Measurements from ENCODE around the gene ADAMTS4. TPM values are rescaled to one million over a fixed set of nuclear protein-coding genes. Genes with fewer than 3 reads are reported as not detected.

ADAMTS4 gene
- total RNA-seq, 6 experiments from 2014 or later, result 3.4 to 8.3 (median 6.5) TPM

DNA sequence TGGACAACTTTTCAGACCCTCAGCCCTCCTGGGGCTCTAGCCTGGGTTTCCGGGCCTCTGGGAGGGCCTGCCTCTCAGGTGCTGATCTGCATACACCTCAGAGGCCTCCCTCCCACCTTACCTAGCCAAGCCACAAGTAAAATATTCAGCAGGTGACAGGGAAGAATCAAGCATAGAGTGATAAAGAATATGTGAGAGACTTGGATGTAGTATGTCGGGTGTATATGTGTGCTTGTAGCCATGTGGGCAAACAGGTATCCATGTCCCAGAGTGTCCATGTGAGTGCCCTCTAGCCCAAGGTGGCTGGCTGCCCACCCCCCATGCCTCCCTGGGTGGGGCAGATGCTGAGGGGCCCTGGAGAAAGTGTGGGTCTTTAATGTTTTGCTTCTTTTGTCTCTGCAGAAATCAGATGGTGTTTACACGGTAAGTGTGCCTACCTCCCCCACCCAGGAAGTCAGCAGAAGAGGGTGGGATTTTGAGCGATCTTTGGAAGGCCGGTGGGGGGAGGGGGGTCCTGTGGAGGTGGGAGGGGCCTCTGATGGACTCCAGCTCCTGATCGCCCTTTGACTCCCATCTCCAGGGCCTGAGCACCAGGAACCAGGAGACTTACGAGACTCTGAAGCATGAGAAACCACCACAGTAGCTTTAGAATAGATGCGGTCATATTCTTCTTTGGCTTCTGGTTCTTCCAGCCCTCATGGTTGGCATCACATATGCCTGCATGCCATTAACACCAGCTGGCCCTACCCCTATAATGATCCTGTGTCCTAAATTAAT is 19.6 kb upstream of the ADAMTS4 start:
- Mint-ChIP-seq H3K36me3 (ENCODE audit: low read depth) (peaks cover 11% of the 10 kb centered on the region; the same call in 1 of the 2 replicates), H3K4me1 (ENCODE audit: low read depth) (peaks cover 25% of the 10 kb centered on the region), H3K27me3 (ENCODE audit: insufficient read depth) (peaks cover 3% of the 10 kb centered on the region; the same call in 1 of the 2 replicates), H3K9me3 (no peaks in the 10 kb centered on the region), H3K27ac (0 out of 2 replicates have a peak overlapping the region, but pooled peaks have one; percentile 93), H3K4me3 (no peak overlapping the region)
- TF ChIP-seq, protein P1, sequence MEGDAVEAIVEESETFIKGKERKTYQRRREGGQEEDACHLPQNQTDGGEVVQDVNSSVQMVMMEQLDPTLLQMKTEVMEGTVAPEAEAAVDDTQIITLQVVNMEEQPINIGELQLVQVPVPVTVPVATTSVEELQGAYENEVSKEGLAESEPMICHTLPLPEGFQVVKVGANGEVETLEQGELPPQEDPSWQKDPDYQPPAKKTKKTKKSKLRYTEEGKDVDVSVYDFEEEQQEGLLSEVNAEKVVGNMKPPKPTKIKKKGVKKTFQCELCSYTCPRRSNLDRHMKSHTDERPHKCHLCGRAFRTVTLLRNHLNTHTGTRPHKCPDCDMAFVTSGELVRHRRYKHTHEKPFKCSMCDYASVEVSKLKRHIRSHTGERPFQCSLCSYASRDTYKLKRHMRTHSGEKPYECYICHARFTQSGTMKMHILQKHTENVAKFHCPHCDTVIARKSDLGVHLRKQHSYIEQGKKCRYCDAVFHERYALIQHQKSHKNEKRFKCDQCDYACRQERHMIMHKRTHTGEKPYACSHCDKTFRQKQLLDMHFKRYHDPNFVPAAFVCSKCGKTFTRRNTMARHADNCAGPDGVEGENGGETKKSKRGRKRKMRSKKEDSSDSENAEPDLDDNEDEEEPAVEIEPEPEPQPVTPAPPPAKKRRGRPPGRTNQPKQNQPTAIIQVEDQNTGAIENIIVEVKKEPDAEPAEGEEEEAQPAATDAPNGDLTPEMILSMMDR (IDR thresholded peaks at IDR 0.05), result no peak
- no peak for DNase-seq

DNA sequence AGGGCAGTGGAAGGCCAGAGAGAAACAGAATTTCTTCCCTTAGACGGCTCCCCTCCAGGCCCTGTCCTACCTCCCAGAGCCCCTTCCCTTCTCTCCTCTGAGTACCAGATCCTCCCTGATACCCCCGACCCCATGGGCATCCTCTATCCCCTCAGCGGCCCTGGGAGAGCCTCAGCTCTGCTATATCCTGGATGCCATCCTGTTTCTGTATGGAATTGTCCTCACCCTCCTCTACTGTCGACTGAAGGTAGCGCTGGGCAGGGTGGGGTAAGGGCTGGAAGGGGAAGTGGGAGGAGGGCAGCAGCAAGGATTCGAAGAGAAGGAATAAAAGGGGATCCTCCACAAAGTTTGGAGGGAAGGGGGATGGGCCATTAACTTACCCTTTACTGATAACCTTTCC is 19.0 kb upstream of the ADAMTS4 start:
- H3K9me3 Mint-ChIP-seq, result no peaks in the 10 kb centered on the region
- H3K27ac Mint-ChIP-seq, result peak overlapping the region; percentile 93
- peaks cover 25% of the 10 kb centered on the region for H3K4me1 Mint-ChIP-seq (ENCODE audit: low read depth)
- peaks cover 16% of the 10 kb centered on the region for H3K36me3 Mint-ChIP-seq (ENCODE audit: low read depth)
- TF ChIP-seq, protein P1 (IDR thresholded peaks at IDR 0.05), result no peak
- DNase-seq, result no peak
- peaks cover 3% of the 10 kb centered on the region; the same call in 1 of the 2 replicates for H3K27me3 Mint-ChIP-seq (ENCODE audit: insufficient read depth)
- no peak overlapping the region for H3K4me3 Mint-ChIP-seq

DNA sequence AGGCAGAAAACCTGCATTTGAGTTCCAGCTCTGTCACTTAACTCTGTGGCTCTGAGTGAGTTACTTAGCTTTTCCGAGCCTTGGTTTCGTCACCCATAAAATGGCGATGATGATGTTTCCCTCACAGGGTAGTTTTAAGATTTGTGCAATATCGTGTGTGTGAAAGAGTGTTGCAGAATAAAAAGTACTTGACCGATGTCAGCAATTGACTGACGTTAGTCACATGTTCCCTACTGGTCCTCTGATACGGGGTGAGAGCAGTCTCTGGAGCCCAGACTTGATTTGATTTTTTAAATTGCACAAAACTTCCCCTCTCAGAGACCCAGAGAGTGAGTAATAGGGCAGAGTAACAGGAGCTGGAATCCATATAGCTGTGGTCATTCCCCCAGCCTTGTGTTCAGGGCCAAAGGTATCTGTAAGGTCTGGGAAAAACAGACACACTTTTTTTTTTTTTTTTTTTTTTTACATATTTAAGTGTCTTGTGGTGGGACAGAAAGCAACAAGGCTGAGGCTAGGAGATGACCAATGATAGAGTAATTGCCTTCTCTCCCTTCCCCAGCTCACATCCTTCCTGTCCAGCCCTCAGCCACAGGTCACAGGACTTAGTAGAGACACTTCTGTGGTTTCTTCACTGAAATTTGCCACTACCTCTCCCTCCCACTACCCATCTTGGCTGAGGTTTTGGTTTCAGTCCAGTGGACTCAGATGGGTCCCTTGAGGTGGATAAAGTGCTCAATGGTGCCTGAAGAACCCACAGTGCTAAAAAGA is 18.3 kb upstream of the ADAMTS4 start:
- H3K4me1 Mint-ChIP-seq (ENCODE audit: low read depth), result peaks cover 25% of the 10 kb centered on the region
- no peaks in the 10 kb centered on the region for H3K9me3 Mint-ChIP-seq
- H3K27ac Mint-ChIP-seq, result peak overlapping the region; percentile 93
- peak overlapping the region; percentile 65 for H3K4me3 Mint-ChIP-seq
- H3K36me3 Mint-ChIP-seq (ENCODE audit: low read depth), result peaks cover 16% of the 10 kb centered on the region
- peak; percentile 66 for DNase-seq
- TF ChIP-seq, protein P1 (IDR thresholded peaks at IDR 0.05), result no peak
- H3K27me3 Mint-ChIP-seq (ENCODE audit: insufficient read depth), result peaks cover 2% of the 10 kb centered on the region; the same call in 1 of the 2 replicates

DNA sequence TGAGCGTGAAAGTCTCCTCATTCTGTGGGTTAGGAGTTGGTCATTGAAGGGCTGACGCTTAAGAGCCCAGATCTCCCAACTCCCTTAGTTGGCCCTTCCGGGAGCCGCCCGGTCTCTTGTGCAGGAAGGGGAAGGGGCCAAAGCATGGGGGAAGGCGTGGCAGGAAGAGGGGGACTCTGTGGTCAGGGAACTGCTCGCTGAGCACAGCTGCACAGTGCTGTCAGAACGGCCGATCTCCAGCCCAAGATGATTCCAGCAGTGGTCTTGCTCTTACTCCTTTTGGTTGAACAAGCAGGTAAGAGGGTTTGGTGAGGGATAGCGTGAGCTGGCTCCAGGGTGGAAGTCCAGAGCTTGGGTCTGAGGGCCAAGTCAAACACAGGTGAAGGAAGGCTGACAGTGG is 16.2 kb upstream of the ADAMTS4 start, which contains the start of gene FCER1G:
Gene FCER1G (plus strand): TSS at position 220 of the 400 bp plus-strand sequence. CDS start 27 bp downstream, at position 247.
- peak within 1 kb of the TSS; percentile 93 for H3K27ac Mint-ChIP-seq
- H3K36me3 Mint-ChIP-seq (ENCODE audit: low read depth), result peaks cover 22% of the 10 kb centered on the region
- H3K27me3 Mint-ChIP-seq (ENCODE audit: insufficient read depth), result no peaks in the 10 kb centered on the region
- H3K4me1 Mint-ChIP-seq (ENCODE audit: low read depth), result peaks cover 27% of the 10 kb centered on the region
- TF ChIP-seq, protein P1 (IDR thresholded peaks at IDR 0.05), result no peak
- no peak for DNase-seq
- no peaks in the 10 kb centered on the region for H3K9me3 Mint-ChIP-seq
- H3K4me3 Mint-ChIP-seq, result no peak within 1 kb of the TSS

DNA sequence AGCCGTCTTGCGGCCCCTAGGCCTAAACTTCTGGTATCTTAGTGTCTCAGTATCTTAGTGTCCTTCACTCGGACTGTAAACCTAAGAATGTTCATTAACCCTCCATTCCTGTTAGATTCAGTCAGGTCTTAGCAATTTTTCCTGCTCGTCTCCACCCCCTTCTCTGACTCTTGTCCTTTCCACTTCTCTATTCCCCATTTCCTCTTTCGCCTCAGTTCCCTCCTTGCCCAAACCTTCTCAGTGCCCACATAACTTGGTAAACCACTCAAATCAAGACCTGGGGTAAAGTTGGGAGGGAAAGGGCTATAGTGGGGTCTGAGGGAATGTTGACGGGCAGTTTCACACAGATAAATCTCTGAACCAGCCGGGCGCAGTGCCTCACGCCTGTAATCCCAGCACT is 15.5 kb upstream of the ADAMTS4 start:
- H3K9me3 Mint-ChIP-seq, result no peaks in the 10 kb centered on the region
- no peak overlapping the region for H3K27ac Mint-ChIP-seq
- H3K4me3 Mint-ChIP-seq, result no peak overlapping the region
- peaks cover 25% of the 10 kb centered on the region for H3K36me3 Mint-ChIP-seq (ENCODE audit: low read depth)
- no peaks in the 10 kb centered on the region for H3K27me3 Mint-ChIP-seq (ENCODE audit: insufficient read depth)
- TF ChIP-seq, protein P1 (IDR thresholded peaks at IDR 0.05), result no peak
- H3K4me1 Mint-ChIP-seq (ENCODE audit: low read depth), result peaks cover 34% of the 10 kb centered on the region
- no peak for DNase-seq

Measured in HFFc6 (cell line).